Activated CD8-positive, alpha-beta memory T cell treated with anti-CD3 and anti-CD28 coated beads, Interleukin-2, amount 50 U/mL, for 1 hour (primary cell): ENCODE data around the gene AGA.

Experiments
- DNase-seq: peaks from one replicate; pipeline ENCODE4 v3.0.0-alpha.2; 2020; ENCODE audit errors: extremely low read depth

AGA gene

DNA sequence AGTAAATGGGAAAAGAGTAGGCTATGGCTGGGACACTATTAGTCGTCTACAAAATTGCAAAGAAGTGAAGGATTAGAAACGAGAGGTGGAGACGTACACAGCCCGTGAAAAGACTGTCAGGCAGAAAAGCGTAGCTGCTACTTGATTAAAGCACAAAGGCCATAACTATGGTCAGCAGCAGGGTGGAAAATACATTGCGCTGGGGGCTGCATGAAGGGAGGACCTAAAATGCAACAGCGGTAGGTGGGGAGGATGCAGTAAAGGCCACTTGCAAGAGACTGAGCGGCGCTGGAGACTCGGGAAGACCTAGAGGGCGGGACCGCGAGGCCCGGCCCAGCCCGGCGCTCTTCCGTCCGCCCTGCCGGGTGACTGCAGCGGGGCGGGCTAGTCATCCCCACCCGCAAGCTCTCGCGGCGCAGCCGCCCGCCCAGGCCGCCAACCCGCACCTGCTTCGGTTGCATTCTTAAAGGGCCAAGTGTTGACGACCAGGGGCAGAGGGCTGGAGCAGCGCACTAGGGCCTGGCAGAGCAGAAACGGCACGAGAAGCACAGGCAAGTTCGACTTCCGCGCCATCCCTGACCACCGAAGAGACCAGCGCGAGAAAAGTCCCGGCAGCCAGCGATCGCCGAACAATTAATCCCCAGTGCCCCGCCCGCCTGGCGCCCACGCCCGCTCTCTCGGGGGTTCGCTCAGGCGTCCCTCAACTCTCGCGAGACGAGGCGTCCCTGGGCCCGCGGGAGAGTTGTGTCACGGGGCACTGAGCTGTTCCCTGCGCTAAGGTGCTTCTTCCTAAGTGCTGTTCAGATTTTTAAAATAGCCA is at the start of gene AGA:
AGA (minus strand) TSS at position 635 of the 820 bp plus-strand sequence; CDS start at position 573, 62 bp downstream.
- DNase-seq, result peak; percentile 87

DNA sequence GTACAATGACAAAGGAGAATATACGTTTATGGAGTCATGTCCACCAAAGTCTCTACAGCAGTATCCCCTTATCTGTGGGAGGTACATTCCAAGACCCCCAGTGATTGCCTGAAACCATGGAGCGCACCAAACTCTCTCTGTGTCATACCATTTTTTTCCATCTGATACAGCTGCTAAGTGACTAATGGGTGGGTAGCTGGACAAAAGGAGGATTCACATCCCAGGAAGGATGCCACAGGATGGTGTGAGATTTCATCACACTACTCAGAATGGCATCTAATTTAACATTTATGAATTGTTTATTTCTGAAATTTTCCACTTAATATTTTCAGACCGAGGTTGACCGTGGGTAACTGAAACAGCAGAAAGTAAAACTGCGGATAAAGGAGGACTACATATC is 49.8 kb upstream of the AGA start:
- DNase-seq, result no peak

DNA sequence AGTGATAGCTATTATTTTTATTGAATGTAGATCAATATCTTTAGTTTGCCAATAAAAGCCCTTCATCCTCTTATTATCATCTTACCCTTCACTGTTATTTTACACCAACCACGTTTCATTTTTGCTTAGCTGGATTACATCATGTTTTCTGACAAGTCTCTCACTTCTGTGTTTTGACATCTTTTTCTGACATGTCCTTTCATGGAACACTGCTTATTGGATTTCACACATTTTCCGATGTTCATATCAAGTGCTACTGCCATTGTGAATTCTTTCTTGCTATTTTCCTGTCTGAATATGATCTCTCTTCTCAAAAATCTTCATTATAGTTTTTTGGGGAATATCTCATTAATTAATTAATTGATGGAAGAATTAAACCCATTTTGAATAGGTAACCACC is 48.5 kb upstream of the AGA start:
- DNase-seq, result no peak

DNA sequence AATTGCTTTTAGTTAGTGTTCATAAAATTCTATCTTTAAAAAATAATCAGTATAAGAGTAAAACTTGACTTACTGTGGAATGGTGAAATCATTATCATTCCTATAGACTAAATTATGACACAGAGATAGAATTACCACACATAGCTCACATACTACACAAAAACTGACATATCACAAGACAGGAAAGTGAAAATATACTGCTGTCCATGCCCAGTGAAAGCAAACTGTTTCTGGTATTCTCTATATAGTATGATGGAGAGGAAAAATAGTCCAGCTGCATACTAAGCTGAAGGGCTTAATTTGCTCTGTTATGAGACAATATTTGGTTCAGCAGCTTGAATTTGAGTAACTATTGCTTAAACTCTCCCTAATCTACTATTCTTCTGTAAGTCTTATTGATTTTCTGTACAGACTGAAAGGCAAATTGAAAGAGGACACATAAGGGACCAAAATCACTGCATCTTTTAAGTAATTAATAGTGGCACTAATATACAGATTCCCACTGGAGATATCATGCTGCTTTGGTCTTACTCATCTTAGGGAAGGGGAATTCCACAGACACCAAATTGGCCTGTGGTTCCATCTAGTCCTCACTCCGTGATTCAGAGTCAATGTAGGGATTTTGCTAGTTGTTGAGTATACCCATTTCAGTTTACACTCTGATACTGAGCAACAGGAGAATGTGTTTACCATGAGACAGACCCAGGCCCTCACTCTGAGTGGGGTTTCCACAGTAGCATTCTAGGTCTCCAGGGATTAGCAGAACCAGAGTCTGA is 47.4 kb upstream of the AGA start:
- DNase-seq, result no peak

DNA sequence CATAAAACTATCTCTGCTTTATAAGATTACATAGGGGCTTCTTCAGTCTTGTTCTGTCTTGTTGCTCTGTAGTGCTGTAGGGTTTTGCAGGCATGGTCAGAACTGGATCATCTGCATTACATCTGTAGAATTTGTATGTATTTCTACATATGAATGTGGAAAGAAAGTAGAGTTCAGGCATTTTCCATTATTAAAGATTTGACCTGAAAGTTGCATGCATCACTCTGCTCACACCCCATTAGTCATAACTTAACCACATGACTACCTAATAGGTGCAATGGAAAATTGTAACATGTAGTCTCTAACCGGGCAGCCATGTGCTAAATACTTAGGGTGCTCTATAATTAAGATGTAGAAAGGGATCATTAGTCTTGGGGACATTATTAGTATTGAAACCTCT is 45.7 kb upstream of the AGA start:
- DNase-seq, result no peak

DNA sequence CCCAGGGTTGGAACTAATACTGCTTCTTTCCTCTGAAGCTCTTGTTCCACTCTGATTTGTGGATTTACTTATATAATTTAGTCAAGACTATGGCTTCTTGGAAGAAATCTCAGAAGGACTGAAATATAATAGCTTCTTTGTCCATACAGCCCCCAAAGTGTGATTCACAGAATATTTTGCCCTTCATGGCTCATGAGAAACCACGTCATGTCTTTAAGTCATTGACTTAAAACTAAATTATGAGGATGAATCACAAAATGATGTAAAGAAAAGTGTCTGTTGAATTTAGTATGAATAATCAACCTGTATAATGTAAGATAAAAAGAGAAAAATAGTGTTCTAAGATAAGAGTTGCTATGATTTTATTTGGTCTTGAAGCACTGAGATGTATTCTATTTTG is 43.3 kb upstream of the AGA start:
- no peak for DNase-seq

DNA sequence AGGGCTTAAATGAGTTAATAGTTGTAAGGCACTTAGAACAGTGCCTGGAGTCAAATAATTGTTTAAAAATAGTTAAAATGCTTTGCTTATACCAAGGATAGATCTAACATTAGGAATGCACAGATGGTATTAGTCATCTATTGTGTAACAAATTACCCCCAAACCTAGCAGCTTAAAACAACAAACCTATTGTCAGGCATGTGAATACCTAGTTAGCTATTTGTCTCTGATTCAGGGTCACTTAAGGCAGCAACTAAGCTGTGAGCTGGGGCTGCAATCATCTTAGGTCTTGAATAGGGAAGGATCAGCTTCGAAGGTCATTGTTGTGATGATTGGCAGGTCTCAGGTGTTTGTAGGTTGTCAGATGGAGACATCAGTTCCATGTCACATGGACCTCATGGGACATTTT is 42.4 kb upstream of the AGA start:
- DNase-seq, result no peak

DNA sequence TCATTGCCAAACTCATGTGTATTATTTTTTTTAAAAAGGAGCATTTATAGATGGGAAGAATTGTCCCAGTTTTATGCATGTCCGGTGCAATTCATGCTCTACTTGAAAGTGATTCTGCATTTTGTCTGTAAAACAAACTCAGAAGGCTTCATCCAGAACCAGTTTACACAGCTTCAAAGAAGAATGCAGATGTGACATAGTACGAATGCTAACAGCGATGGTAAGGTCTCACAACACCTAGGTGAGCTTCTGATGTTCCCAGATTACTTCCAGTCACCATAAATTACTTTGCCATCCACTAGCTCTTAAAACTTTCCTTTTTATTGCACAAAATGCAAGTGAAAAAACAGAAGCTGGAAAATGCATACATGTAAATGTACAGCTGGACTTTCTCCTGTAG is 41.5 kb upstream of the AGA start:
- no peak for DNase-seq

DNA sequence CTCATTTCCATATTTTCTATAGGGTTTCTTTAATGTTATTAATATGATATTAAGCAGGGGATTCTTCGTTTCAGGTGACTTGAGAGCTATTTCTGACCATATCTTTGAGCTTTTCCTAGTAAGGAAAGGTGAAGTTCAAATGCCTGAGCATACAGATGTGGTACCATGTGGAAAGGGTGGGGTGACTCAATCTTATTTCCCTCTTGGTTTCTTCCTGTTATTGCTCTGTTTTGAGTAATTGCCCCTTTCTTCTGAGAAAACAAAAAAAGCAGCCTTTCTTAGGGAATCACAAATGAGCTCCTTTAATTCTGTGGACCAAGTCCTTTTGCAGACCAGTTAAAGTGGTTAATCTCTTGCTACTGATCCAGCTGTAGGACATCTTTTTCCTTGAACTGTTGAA is 41.0 kb upstream of the AGA start:
- DNase-seq, result no peak

DNA sequence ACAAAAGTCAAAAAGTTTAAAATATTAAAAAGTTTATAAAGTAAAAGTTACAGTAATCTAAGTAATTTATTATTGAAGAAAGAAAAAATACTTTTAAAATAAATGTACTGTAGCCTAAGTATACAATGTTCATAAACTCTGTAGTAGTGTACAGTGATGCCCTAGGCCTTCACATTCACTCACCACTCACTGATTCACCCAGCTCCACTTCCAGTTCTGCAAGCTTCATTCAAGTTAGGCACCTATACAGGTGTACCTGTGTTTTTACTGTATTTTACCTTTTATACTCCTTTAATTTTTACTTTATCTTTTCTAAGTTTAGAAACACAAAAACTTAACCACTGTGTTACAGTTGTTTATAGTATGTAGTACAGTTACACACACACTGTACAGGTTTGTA is 40.1 kb upstream of the AGA start:
- DNase-seq, result no peak

DNA sequence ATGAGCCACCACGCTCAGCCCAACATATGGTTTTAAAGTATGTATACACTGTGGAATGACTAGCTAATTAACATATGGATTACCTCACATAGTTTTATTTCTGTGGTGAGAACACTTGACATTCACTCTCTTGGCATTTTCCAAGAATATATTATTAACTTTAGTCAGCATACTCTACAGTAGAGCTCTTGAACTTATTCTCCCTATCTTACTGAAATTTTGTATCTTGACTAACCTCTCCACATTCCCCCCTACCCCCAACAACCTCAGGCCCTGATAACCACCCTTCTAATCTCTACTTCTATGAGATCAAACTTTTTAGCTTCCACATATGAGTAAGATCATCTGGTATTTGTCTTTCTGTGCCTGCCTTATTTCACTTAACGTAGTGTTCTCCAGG is 38.6 kb upstream of the AGA start:
- DNase-seq, result no peak

DNA sequence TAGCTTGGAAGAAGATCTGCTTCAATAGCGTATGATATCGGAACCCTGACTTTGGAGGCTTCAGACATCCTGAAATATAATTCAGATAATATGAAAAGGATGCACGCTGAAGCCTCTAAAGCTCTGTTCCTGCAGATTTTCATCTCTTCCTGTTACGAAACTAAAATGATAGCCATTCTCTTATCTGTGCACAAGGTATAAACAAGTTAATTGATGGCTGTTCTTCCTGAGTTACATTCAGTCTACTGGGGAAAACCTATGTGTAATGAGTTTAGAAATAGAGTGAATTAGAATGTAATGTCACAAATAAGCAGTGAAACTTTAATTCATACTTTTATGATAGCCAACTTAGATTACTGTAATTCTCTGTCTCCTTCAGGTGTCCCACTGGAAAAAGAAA is 36.8 kb upstream of the AGA start:
- DNase-seq, result no peak

DNA sequence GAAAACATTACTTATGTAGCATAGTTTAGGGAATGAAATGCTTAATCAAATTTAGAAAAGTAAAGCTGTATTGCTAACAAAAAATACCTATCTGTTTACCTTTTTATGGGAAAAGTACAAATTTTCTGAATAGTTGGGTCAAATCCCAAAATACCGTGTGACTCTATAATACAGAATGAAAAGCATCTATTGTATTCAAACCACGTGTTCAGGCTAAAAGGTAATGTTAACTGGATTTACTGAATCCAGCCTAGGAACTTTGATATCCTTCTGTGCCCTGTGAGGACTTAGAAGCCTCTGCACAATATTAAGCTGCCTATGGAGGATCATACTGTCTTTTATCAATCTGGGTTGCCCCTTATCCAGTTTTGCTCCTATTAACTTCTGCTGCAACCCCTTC is 36.3 kb upstream of the AGA start:
- no peak for DNase-seq

DNA sequence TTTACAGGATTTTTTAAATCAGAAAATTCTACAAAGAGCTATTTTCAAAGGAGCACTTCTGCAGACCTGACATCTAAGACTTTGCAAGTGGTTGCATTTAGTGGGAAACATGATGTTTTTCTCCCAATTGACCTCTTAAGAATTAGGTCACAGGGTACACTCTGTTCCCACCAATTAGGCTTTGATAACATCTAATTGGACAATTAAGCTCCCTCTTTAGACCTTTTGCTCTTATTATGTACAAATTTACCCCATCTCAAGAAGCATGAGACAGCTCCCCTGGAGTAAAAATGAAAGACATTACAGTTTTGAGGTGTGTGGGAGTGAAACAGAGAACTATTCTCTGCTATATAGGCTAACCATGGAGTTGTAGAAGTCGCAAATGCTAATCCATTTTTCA is 31.8 kb upstream of the AGA start:
- no peak for DNase-seq

DNA sequence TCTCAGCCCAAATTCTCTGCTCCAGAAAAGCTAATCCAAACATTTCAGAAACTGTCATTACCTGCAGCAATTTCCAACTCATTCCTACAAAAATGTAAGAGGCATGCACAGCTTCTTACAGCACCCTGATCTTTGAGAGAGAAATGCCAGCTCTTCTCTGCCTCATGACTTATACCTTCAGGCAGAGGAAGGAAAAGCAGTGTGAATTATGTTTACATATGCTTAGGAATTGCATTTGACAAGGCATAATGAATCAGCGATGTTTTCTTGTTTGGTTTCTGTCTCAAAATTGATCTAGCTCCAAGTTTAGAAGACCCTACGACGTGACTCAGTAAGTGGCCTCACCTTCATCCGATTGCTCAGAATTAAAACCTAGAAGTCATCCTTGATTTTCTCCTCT is 21.8 kb upstream of the AGA start:
- no peak for DNase-seq

DNA sequence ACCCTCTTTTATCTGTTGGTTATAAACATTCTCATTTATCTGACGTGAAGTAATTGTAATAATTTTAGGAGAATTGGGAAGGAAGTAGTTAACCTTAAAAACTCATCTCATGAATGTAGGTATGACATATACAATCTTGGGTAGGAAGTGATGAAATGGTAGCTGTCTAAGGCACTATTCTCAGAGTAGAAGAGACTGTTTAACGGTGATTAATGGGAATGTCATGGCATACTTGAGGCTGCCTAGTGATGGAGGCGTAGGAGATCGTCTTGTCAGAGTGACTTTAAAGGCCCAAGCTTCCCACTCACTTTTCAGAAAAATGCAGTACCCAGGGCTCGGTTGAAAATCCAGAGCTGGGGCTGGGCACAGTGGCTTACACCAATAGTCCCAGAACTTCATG is 19.4 kb upstream of the AGA start:
- DNase-seq, result no peak

DNA sequence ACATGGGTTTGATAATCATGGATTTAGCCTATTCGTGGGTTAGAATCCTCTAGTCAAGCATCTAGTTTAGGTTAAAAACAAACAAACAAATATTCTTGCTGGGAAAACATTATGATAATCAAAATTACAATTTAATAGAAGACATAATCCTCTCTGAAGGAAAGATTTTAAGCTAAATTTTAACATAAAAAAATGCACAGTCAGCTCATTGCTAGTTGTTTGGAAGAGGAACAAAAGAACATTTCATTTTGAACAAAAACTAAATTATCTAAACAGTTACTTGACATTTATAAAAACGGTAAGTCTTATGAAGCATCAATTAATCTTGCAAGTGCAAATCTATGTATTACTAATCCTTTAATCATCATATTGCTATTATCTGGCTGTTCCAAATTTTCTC is 18.2 kb upstream of the AGA start:
- DNase-seq, result no peak

DNA sequence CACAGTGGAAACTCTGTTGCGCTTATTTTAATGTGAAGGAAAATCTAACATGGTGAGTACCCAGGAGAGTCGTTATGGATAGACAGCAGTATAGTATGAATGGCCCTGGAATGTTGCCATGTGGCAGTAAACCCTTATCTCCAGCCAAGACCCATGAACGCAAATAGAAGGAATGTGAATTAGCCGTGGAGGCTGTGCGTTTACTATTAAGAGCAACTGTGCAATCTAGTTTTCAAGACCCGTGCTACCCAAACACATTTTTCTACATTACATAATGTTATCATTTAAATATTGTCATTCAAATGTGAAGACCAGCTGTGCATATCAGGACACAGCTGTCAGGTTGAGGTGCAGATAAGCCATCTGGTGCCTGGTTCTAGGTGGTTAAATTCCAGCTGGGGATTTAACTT is 13.3 kb upstream of the AGA start:
- DNase-seq, result no peak

DNA sequence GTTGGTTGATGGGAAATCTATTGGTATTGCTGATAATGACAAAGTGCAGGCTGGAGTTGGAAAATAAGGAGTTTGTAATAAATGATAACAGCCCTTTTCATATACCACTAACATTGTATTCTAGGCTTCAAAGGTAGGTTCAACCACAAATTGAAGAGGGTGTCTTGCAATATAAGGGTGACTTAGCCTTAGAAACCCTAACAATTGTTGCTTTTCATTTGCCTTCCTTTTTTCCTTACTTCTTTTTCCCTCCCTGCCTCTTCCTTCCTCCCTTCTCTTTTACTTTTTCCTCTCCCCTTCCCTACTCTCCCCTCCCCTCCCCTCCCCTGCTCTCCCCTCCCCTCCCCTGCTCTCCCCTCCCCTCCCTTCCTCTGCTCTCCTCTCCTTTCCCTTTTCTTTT is 10.9 kb upstream of the AGA start:
- no peak for DNase-seq

DNA sequence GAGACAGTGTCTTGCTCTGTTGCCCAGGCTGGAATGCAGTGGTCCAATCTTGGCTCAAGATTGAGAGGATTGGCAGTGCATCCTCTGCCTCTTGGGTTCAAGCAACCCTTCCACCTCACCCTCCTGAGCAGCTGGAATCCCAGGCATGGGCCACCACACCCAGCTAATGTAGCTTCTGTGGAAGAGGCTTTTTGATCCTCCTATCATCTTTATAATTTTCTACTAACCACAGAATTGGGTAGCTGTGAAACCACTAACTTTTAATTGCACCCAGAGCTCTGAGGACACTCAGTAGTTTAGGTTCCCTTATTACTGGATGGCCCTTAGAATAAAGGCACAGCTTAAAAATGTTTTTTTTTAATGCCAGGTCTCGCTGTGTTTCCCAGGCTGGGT is 8.9 kb upstream of the AGA start:
- DNase-seq, result no peak

DNA sequence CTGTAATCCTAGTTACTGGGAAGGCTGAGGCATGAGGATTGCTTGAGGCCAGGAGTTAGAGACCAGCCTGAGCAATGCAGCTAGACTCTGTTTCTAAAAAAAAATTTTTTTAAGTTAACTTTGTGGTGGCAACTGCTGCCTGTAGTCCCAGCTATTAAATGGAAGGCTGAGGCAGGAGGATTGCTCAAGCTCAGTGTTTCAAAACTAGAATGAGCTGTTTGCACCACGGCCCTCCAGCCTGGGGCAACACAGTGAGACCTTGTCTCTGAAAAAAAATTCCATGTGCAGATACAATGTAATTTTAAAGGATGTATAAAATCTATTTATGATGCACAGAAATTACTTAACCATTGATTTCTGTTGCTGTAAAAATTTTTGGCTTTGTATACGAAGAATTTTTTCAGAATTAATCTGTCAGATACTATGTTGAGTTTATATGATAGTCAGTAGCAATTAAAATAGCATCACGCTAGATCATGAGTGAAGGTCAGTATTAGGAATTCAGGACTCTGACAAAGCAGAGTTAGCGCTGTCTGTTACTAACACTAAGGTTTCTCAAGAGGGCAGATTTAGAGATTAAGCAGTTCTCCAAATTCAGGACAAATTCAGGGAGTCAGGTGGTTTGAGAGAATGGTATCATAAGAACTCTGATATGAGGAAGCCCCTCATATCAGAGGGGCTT is 8.3 kb upstream of the AGA start:
- DNase-seq, result no peak

DNA sequence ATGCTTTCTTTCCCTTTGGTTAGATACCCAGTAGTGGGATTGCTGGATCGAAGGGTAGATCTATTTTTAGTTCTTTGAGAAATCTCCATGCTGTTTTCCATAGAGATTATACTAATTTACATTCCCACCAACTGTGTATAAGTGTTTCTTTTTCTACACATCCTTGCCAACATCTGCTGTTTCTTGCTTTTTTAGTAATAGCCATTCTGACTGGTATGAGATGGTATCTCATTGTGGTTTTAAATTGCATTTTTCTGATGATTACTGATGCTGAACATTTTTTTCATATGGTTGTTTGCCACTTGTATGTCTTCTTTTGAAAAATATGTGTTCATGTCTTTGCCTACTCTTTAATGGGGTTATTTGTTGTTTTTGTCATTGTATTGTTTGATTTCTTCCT is 6.6 kb upstream of the AGA start:
- no peak for DNase-seq
